Measurements from ENCODE around the gene NPEPL1. TPM values are rescaled to one million over a fixed set of nuclear protein-coding genes. Genes with fewer than 3 reads are reported as not detected.

Gene NPEPL1
- total RNA-seq, 6 donors from 2014 or later: 19.4 to 198 (median 50.9) TPM

- Histone ChIP-seq H3K9me3 (no peaks in the 10 kb centered on the region), H3K27ac (no peak overlapping the region), H3K27me3 (no peaks in the 10 kb centered on the region), H3K36me3 (peaks cover 0 to 12% (median 4%) of the 10 kb centered on the region in 4 donors), H3K4me3 (no peak overlapping the region), H3K4me1 (no peaks in the 10 kb centered on the region)
- TF ChIP-seq EP300 (IDR thresholded peaks at IDR 0.05) (no peak), POLR2AphosphoS5 (IDR thresholded peaks at IDR 0.05) (no peak), POLR2A (IDR thresholded peaks at IDR 0.05) (no peak)
- TF ChIP-seq, protein P1, sequence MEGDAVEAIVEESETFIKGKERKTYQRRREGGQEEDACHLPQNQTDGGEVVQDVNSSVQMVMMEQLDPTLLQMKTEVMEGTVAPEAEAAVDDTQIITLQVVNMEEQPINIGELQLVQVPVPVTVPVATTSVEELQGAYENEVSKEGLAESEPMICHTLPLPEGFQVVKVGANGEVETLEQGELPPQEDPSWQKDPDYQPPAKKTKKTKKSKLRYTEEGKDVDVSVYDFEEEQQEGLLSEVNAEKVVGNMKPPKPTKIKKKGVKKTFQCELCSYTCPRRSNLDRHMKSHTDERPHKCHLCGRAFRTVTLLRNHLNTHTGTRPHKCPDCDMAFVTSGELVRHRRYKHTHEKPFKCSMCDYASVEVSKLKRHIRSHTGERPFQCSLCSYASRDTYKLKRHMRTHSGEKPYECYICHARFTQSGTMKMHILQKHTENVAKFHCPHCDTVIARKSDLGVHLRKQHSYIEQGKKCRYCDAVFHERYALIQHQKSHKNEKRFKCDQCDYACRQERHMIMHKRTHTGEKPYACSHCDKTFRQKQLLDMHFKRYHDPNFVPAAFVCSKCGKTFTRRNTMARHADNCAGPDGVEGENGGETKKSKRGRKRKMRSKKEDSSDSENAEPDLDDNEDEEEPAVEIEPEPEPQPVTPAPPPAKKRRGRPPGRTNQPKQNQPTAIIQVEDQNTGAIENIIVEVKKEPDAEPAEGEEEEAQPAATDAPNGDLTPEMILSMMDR (IDR thresholded peaks at IDR 0.05): no peak
- WGBS, 2 donors: 81 to 93% methylated on average over 5 to 12 of the region's 18 CpGs
- DNase-seq: no peak
- no peak for ATAC-seq (ENCODE audit: low FRiP score in 2 of 2)
Measured at GRCh38 chr20:58715801-58716475, 23.3 kb downstream of the NPEPL1 start.

DNA sequence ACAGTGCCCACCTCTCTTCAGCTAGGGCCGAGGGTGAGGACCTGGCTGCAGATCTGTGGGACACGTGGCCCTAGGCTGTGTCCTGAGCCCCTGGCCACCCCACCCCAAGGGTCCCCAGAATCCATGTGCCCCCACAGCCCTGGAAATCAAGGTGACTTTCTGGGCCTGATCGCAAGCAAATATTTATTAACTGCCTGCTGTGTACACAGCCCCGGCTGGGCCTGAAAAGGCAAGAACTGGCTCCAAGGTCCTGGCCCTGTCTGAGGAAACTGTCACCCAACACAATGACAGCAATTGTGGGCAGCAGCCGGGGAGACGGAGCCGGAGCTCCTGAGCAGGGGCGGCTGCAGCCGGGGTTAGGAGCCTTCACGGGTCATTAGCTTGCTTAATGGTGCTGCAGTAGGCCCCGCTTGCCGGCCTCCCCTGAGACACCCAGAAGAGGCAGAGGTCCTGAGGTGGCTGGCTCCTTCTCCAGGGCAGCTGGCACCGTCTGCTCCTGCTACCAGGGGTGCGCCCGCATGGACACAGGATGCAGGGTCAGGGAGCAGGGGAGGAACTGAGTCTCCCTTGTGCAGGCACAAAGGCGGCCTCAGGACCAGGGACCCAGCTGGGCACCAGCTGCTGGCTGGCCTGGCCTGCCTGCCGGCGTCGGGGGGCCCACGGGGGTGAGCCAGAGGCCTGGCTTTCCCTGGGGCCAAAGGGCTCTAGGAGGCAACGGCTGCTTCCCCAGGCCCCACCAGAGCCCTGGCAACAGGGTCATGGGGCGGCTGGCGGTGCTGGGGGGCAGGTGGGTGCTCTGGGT is 24.1 kb downstream of the NPEPL1 start:
- DNase-seq (no peak), ATAC-seq (ENCODE audit: low FRiP score in 2 of 2) (no peak)
- H3K9me3 ChIP-seq: no peaks in the 10 kb centered on the region
- H3K4me1 ChIP-seq: no peaks in the 10 kb centered on the region
- no peak overlapping the region for H3K27ac ChIP-seq
- peaks cover 0 to 12% (median 4%) of the 10 kb centered on the region in 4 donors for H3K36me3 ChIP-seq
- no peak overlapping the region for H3K4me3 ChIP-seq
- TF ChIP-seq POLR2A (IDR thresholded peaks at IDR 0.05) (no peak), POLR2AphosphoS5 (IDR thresholded peaks at IDR 0.05) (no peak), EP300 (IDR thresholded peaks at IDR 0.05) (no peak)
- TF ChIP-seq, protein P1 (IDR thresholded peaks at IDR 0.05): no peak
- H3K27me3 ChIP-seq: no peaks in the 10 kb centered on the region
- 80 to 100% methylated on average over 2 to 19 of the region's 23 CpGs for WGBS, 2 donors

DNA sequence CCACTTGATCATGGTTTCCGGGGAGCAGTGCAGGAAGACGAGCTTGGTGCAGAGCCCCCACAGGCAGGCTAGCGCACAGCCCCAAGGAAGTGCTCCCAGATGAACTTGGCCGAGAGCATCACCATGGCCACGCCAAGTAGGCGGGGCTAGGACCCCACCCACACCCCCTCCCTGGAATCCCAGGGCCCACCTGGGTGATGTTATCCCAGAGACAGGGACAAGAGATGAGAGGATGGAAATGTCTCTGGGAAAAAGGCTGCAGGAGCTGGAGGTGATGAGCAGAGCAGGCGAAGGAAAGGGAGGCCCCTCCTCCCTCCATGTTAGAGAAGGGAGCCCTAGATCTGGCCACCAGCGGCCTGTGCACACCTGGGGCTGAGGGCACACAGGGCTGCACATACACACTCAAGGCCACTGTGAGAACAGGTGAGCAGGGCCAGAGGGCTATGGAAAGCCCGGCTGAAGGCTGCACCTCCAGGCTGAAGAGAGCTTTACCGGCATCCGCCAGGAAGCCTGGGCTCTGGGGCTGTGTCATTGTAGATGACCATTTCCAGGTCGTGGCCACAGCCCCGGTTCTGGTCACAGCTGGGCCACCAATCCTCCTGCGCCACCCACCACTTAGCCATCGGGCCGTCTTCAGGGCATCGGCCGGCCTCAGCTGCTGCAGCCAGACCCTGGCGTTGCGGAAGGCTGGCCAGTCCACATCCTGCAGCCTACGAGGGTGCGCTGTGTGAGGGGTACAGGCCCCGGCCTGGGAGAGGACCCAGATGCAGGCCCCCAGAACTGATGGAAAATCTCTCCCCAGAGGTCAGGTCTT is 24.9 kb downstream of the NPEPL1 start:
- no peaks in the 10 kb centered on the region for H3K9me3 ChIP-seq
- H3K4me1 ChIP-seq: no peaks in the 10 kb centered on the region
- 66 to 82% methylated on average over 9 to 18 of the region's 23 CpGs for WGBS, 2 donors
- peaks cover 0 to 12% (median 4%) of the 10 kb centered on the region in 4 donors for H3K36me3 ChIP-seq
- H3K27me3 ChIP-seq: no peaks in the 10 kb centered on the region
- DNase-seq: peak in 1 of 2 donors; percentile 18
- H3K27ac ChIP-seq: no peak overlapping the region
- no peak overlapping the region for H3K4me3 ChIP-seq
- ATAC-seq (ENCODE audit: low FRiP score in 2 of 2): no peak
- TF ChIP-seq, protein P1 (IDR thresholded peaks at IDR 0.05): no peak
- TF ChIP-seq POLR2AphosphoS5 (IDR thresholded peaks at IDR 0.05) (no peak), POLR2A (IDR thresholded peaks at IDR 0.05) (no peak), EP300 (IDR thresholded peaks at IDR 0.05) (no peak)

DNA sequence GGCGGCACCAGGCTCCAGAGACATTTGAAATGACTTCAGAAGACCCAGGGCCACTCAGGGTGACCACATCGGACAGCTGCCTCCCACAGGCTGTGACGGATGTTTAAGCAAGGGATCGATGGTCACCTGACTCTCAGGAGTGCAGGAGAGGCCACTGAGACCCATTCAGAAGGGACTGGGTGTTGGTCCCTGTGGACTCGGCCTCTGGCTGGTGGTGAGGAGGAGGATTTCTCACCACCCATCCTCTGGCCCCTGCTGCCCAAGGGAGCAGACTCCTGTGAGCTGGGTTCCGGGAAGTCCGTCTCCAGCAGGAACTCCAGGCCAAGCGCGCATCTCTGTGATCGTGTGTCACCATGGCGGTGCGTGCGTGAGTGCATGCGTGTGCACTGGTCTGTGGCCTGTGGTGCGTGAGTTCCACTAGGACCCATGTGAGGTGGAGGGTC is 25.5 kb downstream of the NPEPL1 start:
- DNase-seq (peak in 1 of 2 donors; percentile 17), ATAC-seq (ENCODE audit: low FRiP score in 2 of 2) (no peak)
- 86 to 88% methylated on average over 5 to 15 of the region's 15 CpGs for WGBS, 2 donors
- Histone ChIP-seq H3K27me3 (no peaks in the 10 kb centered on the region), H3K9me3 (no peaks in the 10 kb centered on the region), H3K36me3 (peaks cover 0 to 12% (median 4%) of the 10 kb centered on the region in 4 donors), H3K4me3 (no peak overlapping the region), H3K4me1 (no peaks in the 10 kb centered on the region), H3K27ac (no peak overlapping the region)
- TF ChIP-seq POLR2AphosphoS5 (IDR thresholded peaks at IDR 0.05): no peak

- Histone ChIP-seq H3K27me3 (no peaks in the 10 kb centered on the region), H3K36me3 (peaks cover 0 to 12% (median 4%) of the 10 kb centered on the region in 4 donors), H3K4me1 (no peaks in the 10 kb centered on the region), H3K9me3 (no peaks in the 10 kb centered on the region), H3K4me3 (no peak overlapping the region), H3K27ac (no peak overlapping the region)
- 76 to 81% methylated on average over 10 of the region's 10 CpGs for WGBS, 2 donors
- ATAC-seq (ENCODE audit: low FRiP score in 2 of 2) (no peak), DNase-seq (no peak)
- TF ChIP-seq, protein P1 (IDR thresholded peaks at IDR 0.05): no peak
- TF ChIP-seq EP300 (IDR thresholded peaks at IDR 0.05): no peak
- no peak for TF ChIP-seq POLR2A (IDR thresholded peaks at IDR 0.05)
- TF ChIP-seq POLR2AphosphoS5 (IDR thresholded peaks at IDR 0.05): no peak
Measured at GRCh38 chr20:58718729-58719128, 26.1 kb downstream of the NPEPL1 start.
